Measurements from ENCODE around the gene GPR4. TPM values are rescaled to one million over a fixed set of nuclear protein-coding genes. Genes with fewer than 3 reads are reported as not detected.

The GPR4 gene
- total RNA-seq, 1 experiment from 2014 or later: 0.48 TPM

GRCh38 chr19:45553464-45553863, 48.5 kb downstream of the GPR4 start (continued):
- TF ChIP-seq TP53 (CRISPR knock-in tag; IDR thresholded peaks at IDR 0.05) (0 out of 2 replicates have a peak, but pooled peaks have one; percentile 20), PRRX2 (CRISPR knock-in tag; IDR thresholded peaks at IDR 0.05) (no peak), USF2 (CRISPR knock-in tag; IDR thresholded peaks at IDR 0.05) (0 out of 2 replicates have a peak, but pooled peaks have one; percentile 23), CBFB (CRISPR knock-in tag; IDR thresholded peaks at IDR 0.05; ENCODE audit: low read depth) (0 out of 2 replicates have a peak, but pooled peaks have one; percentile 49)

- H3K4me3 Mint-ChIP-seq: no peak overlapping the region
- no peak for TF ChIP-seq ZBTB21 (CRISPR knock-in tag; IDR thresholded peaks at IDR 0.05; ENCODE audit: borderline replicate concordance)
- no peak for TF ChIP-seq RELA (CRISPR knock-in tag; IDR thresholded peaks at IDR 0.05; ENCODE audit: borderline replicate concordance)
- no peak for TF ChIP-seq CREB1 (CRISPR knock-in tag; IDR thresholded peaks at IDR 0.05)
- TF ChIP-seq KAT7 (CRISPR knock-in tag; IDR thresholded peaks at IDR 0.05; ENCODE audit: borderline replicate concordance): no peak
- no peak for TF ChIP-seq USF2 (CRISPR knock-in tag; IDR thresholded peaks at IDR 0.05)
- no peak for TF ChIP-seq ZNF121 (CRISPR knock-in tag; IDR thresholded peaks at IDR 0.05)
- no peak for TF ChIP-seq NR3C1 (CRISPR knock-in tag; conservative IDR thresholded peaks at IDR 0.05; ENCODE audit: low read depth)
- TF ChIP-seq TCF7 (CRISPR knock-in tag; IDR thresholded peaks at IDR 0.05; ENCODE audit: low read depth): no peak
- no peak for TF ChIP-seq HMGXB4 (CRISPR knock-in tag; IDR thresholded peaks at IDR 0.05)
- no peak for TF ChIP-seq TEAD1 (CRISPR knock-in tag; IDR thresholded peaks at IDR 0.05)
- no peak for TF ChIP-seq ZNF138 (CRISPR knock-in tag; conservative IDR thresholded peaks at IDR 0.05)
- peaks cover 20% of the 10 kb centered on the region for H3K4me1 Mint-ChIP-seq
- no peaks in the 10 kb centered on the region; the same call in 1 of the 2 replicates for H3K9me3 Mint-ChIP-seq
- POLR2A ChIA-PET: no interaction called here
- H3K27ac Mint-ChIP-seq: peak overlapping the region; percentile 45; the same call in 1 of the 2 replicates
- CTCF ChIA-PET: interaction anchor here (2.0 to 3.8 kb wide), 2 partner anchors 10 to 109 kb away, joined by 5 to 24 read pairs; no protein-coding TSS in a partner anchor
- no peaks in the 10 kb centered on the region for H3K27me3 Mint-ChIP-seq (ENCODE audit: low read depth)
- H3K36me3 Mint-ChIP-seq: no peaks in the 10 kb centered on the region
- ATAC-seq (peak; percentile 41; the same call in 1 of the 2 replicates), DNase-seq (ENCODE audit: low spot score) (no peak)
Measured at GRCh38 chr19:45547965-45548609, 53.9 kb downstream of the GPR4 start.

- DNase-seq (ENCODE audit: low spot score): no peak
- ATAC-seq: no peak
- H3K27ac Mint-ChIP-seq: no peak overlapping the region
- no peaks in the 10 kb centered on the region for H3K36me3 Mint-ChIP-seq
- POLR2A ChIA-PET: no interaction called here
- H3K9me3 Mint-ChIP-seq: no peaks in the 10 kb centered on the region; the same call in 1 of the 2 replicates
- H3K4me3 Mint-ChIP-seq: no peak overlapping the region
- no peak for TF ChIP-seq PRRX2 (CRISPR knock-in tag; IDR thresholded peaks at IDR 0.05)
- TF ChIP-seq ZNF138 (CRISPR knock-in tag; conservative IDR thresholded peaks at IDR 0.05): no peak
- TF ChIP-seq ESRRA (CRISPR knock-in tag; IDR thresholded peaks at IDR 0.05; ENCODE audit: borderline replicate concordance): no peak
- no peak for TF ChIP-seq NFATC4 (CRISPR knock-in tag; IDR thresholded peaks at IDR 0.05)
- TF ChIP-seq IRF2 (CRISPR knock-in tag; IDR thresholded peaks at IDR 0.05; ENCODE audit: borderline replicate concordance, low read depth): no peak
- TF ChIP-seq OVOL2 (CRISPR knock-in tag; IDR thresholded peaks at IDR 0.05; ENCODE audit: borderline replicate concordance): no peak
- TF ChIP-seq ZNF532 (CRISPR knock-in tag; IDR thresholded peaks at IDR 0.05; ENCODE audit: borderline replicate concordance): no peak
- TF ChIP-seq CBFB (CRISPR knock-in tag; IDR thresholded peaks at IDR 0.05; ENCODE audit: low read depth): no peak
- TF ChIP-seq GABPB1 (CRISPR knock-in tag; IDR thresholded peaks at IDR 0.05): no peak
- H3K27me3 Mint-ChIP-seq (ENCODE audit: low read depth): no peaks in the 10 kb centered on the region
- CTCF ChIA-PET: interaction anchor here (1.0 to 3.8 kb wide), 4 partner anchors 11 to 108 kb away, joined by 3 to 24 read pairs (median 5); no protein-coding TSS in a partner anchor
- peaks cover 17% of the 10 kb centered on the region for H3K4me1 Mint-ChIP-seq
Measured at GRCh38 chr19:45547211-45547770, 54.7 kb downstream of the GPR4 start.
